Panc1 (cell line): ENCODE data around the gene GRAMD4.

ENCODE experiments used
- CTCF ChIP-seq: fragments of 450-650 bp; IDR thresholded peaks from 2 replicates; pipeline ENCODE4 v1.5.1; 2017; ENCODE audit warnings: mild to moderate bottlenecking
- REST ChIP-seq, 2 experiments: IDR thresholded peaks; 2 replicates each; pipeline ENCODE4 v1.6.1; 2011 to 2012; ENCODE audit warnings: low read depth in 2 of 2, control low read depth in 1 of 2, low read length in 1 of 2, mild to moderate bottlenecking in 1 of 2, moderate library complexity in 1 of 2; ENCODE audit not compliant: insufficient read depth in 1 of 2

- TF ChIP-seq CTCF (no peak), REST (IDR thresholded peaks at IDR 0.05; ENCODE audit: insufficient read depth in 1 of 2, low read depth in 2 of 2, low read length in 1 of 2) (no peak)
These were observed 39.6 kb downstream of the GRAMD4 start for GRCh38 chr22:46659791-46660186.
